Endothelial cell of umbilical vein (primary cell): ENCODE measurements around the gene NPAS1.
A peak's percentile ranks its signal among the peaks of the same experiment; 100 is the strongest.

Experiments
- CTCF ChIP-seq, 2 donors: IDR thresholded peaks; 1 replicate in 1 of 2; 2 replicates in 1 of 2; pipeline ENCODE4 v1.5.1; 2011; ENCODE audit warnings: low read length in 2 of 2, mild to moderate bottlenecking in 2 of 2, moderate library complexity in 2 of 2, control low read depth in 1 of 2, inconsistent platforms in 1 of 2, low read depth in 1 of 2; ENCODE audit not compliant: insufficient read depth in 1 of 2; ENCODE audit errors: extremely low read depth in 1 of 2
- EZH2 ChIP-seq: IDR thresholded peaks from 2 replicates; pipeline ENCODE4 v1.6.1; 2012; ENCODE audit warnings: borderline replicate concordance, low read depth, mild to moderate bottlenecking, moderate library complexity, low read length, inconsistent platforms; ENCODE audit not compliant: severe bottlenecking
- GATA2 ChIP-seq: IDR thresholded peaks from 2 replicates; pipeline ENCODE4 v1.7.0; 2011; ENCODE audit warnings: low read depth, mild to moderate bottlenecking, moderate library complexity, mixed read lengths, low read length; ENCODE audit not compliant: insufficient read length, insufficient read depth
- MYC ChIP-seq: IDR thresholded peaks from one replicate; pipeline ENCODE4 v1.6.1; 2011; ENCODE audit warnings: mild to moderate bottlenecking, low read depth, low read length
- POLR2A ChIP-seq: IDR thresholded peaks from 2 replicates; pipeline ENCODE4 v1.6.1; 2012; ENCODE audit warnings: low read depth, mild to moderate bottlenecking, control low read depth, low read length
- POLR2AphosphoS5 ChIP-seq: IDR thresholded peaks from 2 replicates; pipeline ENCODE4 v1.6.1; 2012; ENCODE audit warnings: low read depth, mild to moderate bottlenecking, control low read depth, low read length, moderate library complexity; ENCODE audit not compliant: insufficient read depth
- TF ChIP-seq, protein P1 (sequence below): IDR thresholded peaks from 2 replicates; pipeline ENCODE4 v1.6.1; 2011; ENCODE audit not compliant: insufficient read depth, insufficient read length

GRCh38 chr19:46990991-46991676, 28.5 kb upstream of the NPAS1 start:
- peak; percentile 39 for TF ChIP-seq POLR2AphosphoS5
- no peak for TF ChIP-seq GATA2
- no peak for TF ChIP-seq POLR2A
- peak; percentile 87 to 95 for TF ChIP-seq CTCF (IDR thresholded peaks at IDR 0.05; ENCODE audit: extremely low read depth in 1 of 2, insufficient read depth in 1 of 2, low read depth in 1 of 2, low read length in 2 of 2)
- no peak for TF ChIP-seq EZH2
- TF ChIP-seq, protein P1, sequence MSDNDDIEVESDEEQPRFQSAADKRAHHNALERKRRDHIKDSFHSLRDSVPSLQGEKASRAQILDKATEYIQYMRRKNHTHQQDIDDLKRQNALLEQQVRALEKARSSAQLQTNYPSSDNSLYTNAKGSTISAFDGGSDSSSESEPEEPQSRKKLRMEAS: no peak
- TF ChIP-seq MYC: no peak
